ENCODE data around the gene PFDN5.
"Not testable (repeated sequence)": the region's sequence is repeated elsewhere in the genome, so short reads cannot be mapped to it uniquely, and the experiment has no call there.

The PFDN5 gene

DNA sequence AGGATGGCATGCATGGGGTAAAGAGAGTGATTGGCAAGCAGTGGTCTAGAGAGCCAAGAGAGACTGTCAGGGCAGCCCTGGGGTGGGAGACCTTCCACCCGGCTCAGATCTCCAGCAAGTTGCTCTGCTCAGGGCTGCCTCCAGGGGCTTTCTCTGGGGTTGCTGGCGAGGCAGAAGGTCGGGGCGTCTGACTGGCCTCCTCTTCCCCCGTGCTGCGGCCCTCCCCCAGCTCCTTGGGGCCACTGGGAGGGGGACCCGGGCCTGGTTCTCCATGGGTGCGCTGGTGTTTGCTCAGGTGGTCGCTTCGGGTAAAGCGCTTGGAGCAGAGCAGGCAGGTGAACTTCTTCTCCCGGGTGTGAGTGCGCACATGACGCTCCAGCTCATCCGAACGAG, 32.7 kb downstream of the PFDN5 start:
- no peak overlapping the region for H3K4me3 ChIP-seq (ENCODE audit: low read length)
- TF ChIP-seq, protein P1, sequence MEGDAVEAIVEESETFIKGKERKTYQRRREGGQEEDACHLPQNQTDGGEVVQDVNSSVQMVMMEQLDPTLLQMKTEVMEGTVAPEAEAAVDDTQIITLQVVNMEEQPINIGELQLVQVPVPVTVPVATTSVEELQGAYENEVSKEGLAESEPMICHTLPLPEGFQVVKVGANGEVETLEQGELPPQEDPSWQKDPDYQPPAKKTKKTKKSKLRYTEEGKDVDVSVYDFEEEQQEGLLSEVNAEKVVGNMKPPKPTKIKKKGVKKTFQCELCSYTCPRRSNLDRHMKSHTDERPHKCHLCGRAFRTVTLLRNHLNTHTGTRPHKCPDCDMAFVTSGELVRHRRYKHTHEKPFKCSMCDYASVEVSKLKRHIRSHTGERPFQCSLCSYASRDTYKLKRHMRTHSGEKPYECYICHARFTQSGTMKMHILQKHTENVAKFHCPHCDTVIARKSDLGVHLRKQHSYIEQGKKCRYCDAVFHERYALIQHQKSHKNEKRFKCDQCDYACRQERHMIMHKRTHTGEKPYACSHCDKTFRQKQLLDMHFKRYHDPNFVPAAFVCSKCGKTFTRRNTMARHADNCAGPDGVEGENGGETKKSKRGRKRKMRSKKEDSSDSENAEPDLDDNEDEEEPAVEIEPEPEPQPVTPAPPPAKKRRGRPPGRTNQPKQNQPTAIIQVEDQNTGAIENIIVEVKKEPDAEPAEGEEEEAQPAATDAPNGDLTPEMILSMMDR (conservative IDR thresholded peaks at IDR 0.05; ENCODE audit: low read length) = no peak; the same call in 1 of the 2 replicates
- DNase-seq (ENCODE audit: low read depth) = no peak

DNA sequence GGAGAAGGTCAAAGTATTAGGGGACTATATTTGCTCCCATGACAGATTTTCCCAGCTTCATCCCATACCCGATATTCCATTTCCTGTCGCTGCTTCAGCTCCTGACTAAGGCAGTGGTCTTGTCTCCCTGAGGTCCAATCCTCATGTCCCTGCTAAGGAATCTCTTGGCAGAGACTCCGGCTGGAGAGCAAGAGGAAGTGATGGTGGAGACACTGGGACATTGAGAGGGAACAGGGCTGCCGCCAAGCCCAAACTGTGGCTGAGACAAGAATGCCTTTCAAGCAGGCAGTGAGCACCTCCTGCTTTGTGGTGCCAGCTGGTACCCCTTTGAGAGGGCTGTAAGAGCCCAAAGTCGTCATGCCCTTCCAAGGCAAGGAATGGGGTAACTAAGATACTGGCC, 35.3 kb downstream of the PFDN5 start:
- H3K4me3 ChIP-seq (ENCODE audit: low read length) = no peak overlapping the region
- TF ChIP-seq, protein P1 (conservative IDR thresholded peaks at IDR 0.05; ENCODE audit: low read length) = no peak
- DNase-seq (ENCODE audit: low read depth) = no peak

DNA sequence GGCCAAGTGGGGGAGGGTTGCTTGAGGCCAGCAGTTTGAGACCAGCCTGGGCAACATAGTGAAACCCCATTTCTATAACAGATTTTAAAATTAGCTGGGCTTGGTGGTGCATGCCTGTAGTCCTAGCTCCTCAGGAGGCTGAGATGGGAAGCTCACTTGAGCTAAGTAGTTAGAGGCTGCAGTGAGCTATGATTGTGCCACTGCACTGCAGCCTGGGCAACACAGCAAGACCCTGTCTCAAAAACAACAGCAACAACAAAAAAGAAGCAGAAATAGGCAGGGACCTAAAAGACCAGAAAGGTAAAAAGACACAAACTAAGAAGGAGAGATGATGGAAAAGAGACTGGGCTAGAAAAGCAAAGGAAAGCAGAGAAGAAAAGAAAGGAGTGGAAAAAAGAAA, 37.0 kb downstream of the PFDN5 start:
- not testable (repeated sequence) for DNase-seq (ENCODE audit: low read depth)

GRCh38 chr12:53332744-53333143, 37.4 kb downstream of the PFDN5 start:
- DNase-seq (ENCODE audit: low read depth) = no peak
- no peak overlapping the region for H3K4me3 ChIP-seq (ENCODE audit: low read length)
- TF ChIP-seq, protein P1 (conservative IDR thresholded peaks at IDR 0.05; ENCODE audit: low read length) = no peak

More for the DNA sequence above, 37.0 kb downstream of the PFDN5 start:
- H3K4me3 ChIP-seq (ENCODE audit: low read length) = not testable (repeated sequence)

DNA sequence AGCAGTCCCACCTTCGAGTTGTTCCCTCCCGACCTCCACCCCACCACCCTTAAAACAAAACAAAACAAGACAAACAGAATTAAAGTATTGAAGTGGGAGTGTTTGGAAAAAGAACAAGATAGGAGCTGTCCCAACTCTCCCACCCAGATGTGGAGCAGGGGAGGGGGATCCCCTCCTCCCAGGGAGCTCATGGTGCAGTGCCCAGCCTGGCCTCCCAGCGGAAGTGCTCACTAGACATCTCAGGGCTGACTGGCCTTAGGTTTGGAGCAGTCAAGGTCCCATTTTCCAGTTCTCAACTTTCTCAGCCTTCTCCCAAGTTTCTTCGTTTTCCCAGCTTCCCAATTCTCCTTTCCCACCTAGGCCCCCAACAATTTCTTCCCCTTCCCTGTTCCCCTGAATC, 37.9 kb downstream of the PFDN5 start:
- TF ChIP-seq, protein P1 (conservative IDR thresholded peaks at IDR 0.05; ENCODE audit: low read length) = no peak
- H3K4me3 ChIP-seq (ENCODE audit: low read length) = no peak overlapping the region
- DNase-seq (ENCODE audit: low read depth) = no peak

GRCh38 chr12:53333845-53334244, 38.5 kb downstream of the PFDN5 start:
- DNase-seq (ENCODE audit: low read depth) = no peak
- no peak overlapping the region for H3K4me3 ChIP-seq (ENCODE audit: low read length)
- TF ChIP-seq, protein P1 (conservative IDR thresholded peaks at IDR 0.05; ENCODE audit: low read length) = no peak

GRCh38 chr12:53334822-53335221, 39.5 kb downstream of the PFDN5 start:
- TF ChIP-seq, protein P1 (conservative IDR thresholded peaks at IDR 0.05; ENCODE audit: low read length) = no peak
- H3K4me3 ChIP-seq (ENCODE audit: low read length) = no peak overlapping the region
- DNase-seq (ENCODE audit: low read depth) = no peak

DNA sequence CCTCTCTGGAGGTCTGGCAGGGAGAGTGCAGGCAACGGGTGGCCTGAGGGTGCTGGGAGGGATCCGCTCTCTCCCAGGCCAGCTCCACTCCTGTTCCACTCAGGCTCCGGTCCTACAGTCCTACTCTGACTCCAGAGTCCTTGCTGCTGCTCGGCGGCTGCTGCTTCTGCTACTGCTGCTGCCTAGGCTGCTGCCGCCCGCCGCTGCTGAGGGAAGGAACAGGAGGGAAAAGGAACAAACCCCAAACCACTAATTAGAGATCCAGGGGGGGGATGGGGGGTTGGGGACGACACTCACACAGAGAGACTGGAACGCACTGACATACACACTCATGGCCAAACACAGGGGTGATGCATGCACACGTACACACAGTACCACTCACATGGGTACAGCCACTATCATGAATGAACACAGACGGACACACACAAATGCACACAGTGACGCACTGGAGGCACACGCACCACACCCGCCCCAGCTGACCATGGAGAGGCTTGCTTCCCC, 40.9 kb downstream of the PFDN5 start, which contains the start of gene SP7:
SP7 (minus strand) TSS at position 174 of the 501 bp plus-strand sequence. CDS start 708 bp downstream, outside the sequence.
- H3K4me3 ChIP-seq (ENCODE audit: low read length) = no peak within 1 kb of the TSS
- TF ChIP-seq, protein P1 (conservative IDR thresholded peaks at IDR 0.05; ENCODE audit: low read length) = no peak
- peak; percentile 15 for DNase-seq (ENCODE audit: low read depth)

Data from AG10803 (cell line).